Testis (tissue), 2 donors: ENCODE data around the gene CDH23.

Experiments used
- CTCF ChIP-seq, 3 experiments: fragments of 450-650 bp in 2 of 3; fragments of 200-600 bp in 1 of 3; sonication (generic) in 1 of 3; IDR thresholded peaks; one replicate each; pipeline ENCODE4 v1.5.1; 2016 to 2019; ENCODE audit warnings: antibody characterized with exemption in 3 of 3, mild to moderate bottlenecking in 2 of 3, moderate library complexity in 1 of 3
- POLR2A ChIP-seq: fragments of 450-650 bp; IDR thresholded peaks from one replicate; pipeline ENCODE4 v1.6.1; 2017; ENCODE audit warnings: antibody characterized with exemption, mild to moderate bottlenecking, moderate library complexity

GRCh38 chr10:71795248-71795647 is 398.5 kb downstream of the CDH23 start:
- TF ChIP-seq POLR2A (no peak), CTCF (IDR thresholded peaks at IDR 0.05) (no peak)
